Measurements from ENCODE around the gene INTS15.
"Not testable (repeated sequence)": the region's sequence is repeated elsewhere in the genome, so short reads cannot be mapped to it uniquely, and the experiment has no call there.

Gene INTS15

DNA sequence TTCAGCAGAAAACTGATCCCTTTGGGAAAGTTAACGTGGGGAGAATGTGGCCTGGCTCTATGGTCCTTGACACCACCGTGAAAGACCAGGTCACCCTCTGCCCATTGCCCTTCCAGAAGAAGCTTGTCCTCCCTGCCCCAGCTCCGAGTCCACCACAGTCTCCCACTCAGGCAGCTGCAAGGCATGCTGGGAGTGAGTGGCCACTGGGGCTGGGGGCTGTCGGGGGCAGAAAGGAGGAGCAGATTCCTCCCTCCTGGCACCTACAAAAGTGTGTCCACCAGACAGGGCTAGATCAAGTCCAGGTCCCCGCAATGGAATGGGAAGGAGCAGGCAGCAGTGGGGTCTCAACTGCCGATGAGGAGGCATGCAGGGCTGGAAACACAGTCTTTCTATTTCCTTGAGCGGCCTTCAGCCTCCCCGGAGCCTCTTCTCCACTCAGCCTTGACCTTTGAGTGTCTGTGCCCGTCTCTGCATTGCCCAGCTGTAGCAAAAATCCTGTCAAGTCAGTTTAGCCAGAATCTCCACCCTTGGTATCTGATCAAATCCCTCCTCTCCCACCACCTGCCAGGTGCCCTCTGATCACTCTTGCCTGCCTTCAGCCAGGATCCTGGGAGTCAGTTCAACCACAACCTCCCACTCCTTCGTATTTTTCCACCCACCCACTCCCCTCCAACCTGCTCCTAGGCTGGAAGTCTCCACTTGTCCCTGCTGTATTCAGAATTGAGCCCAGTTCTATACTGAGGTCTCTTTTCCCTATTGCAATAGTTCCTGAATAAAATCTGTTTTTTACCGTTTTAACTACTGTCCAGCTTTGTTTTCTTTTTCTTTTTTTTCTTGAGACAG is 40.4 kb downstream of the INTS15 start:
- H3K9me3 ChIP-seq, result no peaks in the 10 kb centered on the region
- H3K4me3 ChIP-seq, result no peak overlapping the region
- no peak for DNase-seq
- no peak for TF ChIP-seq CTCF (IDR thresholded peaks at IDR 0.05)
- H3K27ac ChIP-seq, result no peak overlapping the region
- H3K27me3 ChIP-seq, result no peaks in the 10 kb centered on the region
- H3K4me1 ChIP-seq, result no peaks in the 10 kb centered on the region
- peaks cover 0 to 6% (median 0%) of the 10 kb centered on the region in 3 donors for H3K36me3 ChIP-seq
- intact Hi-C loops (cut with DNase I; ENCODE audit: low total_unique reads), result no loop called here

GRCh38 chr7:6631605-6632004 is 41.8 kb downstream of the INTS15 start:
- H3K36me3 ChIP-seq, result no peaks in the 10 kb centered on the region
- no peaks in the 10 kb centered on the region for H3K9me3 ChIP-seq
- H3K27ac ChIP-seq, result no peak overlapping the region
- peaks cover 0 to 7% (median 4%) of the 10 kb centered on the region in 4 donors for H3K4me1 ChIP-seq
- intact Hi-C loops (cut with DNase I; ENCODE audit: low total_unique reads), result no loop called here
- TF ChIP-seq CTCF (IDR thresholded peaks at IDR 0.05), result no peak
- DNase-seq, result no peak
- no peak overlapping the region for H3K4me3 ChIP-seq
- H3K27me3 ChIP-seq, result no peaks in the 10 kb centered on the region

- intact Hi-C loops (cut with DNase I; ENCODE audit: low total_unique reads), result no loop called here
- H3K27ac ChIP-seq, result no peak overlapping the region
Measured at GRCh38 chr7:6634021-6634420, 44.2 kb downstream of the INTS15 start.

GRCh38 chr7:6634971-6635370 is 45.1 kb downstream of the INTS15 start:
- intact Hi-C loops (cut with DNase I; ENCODE audit: low total_unique reads); H3K27me3 ChIP-seq; H3K9me3 ChIP-seq; H3K27ac ChIP-seq; H3K4me3 ChIP-seq; DNase-seq; H3K36me3 ChIP-seq: not testable (repeated sequence)
- peaks cover 0 to 32% (median 19%) of the 10 kb centered on the region in 4 donors for H3K4me1 ChIP-seq

More at GRCh38 chr7:6634021-6634420, 44.2 kb downstream of the INTS15 start:
- TF ChIP-seq CTCF (IDR thresholded peaks at IDR 0.05), result no peak
- H3K36me3 ChIP-seq, result no peaks in the 10 kb centered on the region
- no peak overlapping the region for H3K4me3 ChIP-seq
- H3K9me3 ChIP-seq, result no peaks in the 10 kb centered on the region
- H3K4me1 ChIP-seq, result peaks cover 0 to 25% (median 19%) of the 10 kb centered on the region in 4 donors
- no peaks in the 10 kb centered on the region for H3K27me3 ChIP-seq
- DNase-seq, result no peak

DNA sequence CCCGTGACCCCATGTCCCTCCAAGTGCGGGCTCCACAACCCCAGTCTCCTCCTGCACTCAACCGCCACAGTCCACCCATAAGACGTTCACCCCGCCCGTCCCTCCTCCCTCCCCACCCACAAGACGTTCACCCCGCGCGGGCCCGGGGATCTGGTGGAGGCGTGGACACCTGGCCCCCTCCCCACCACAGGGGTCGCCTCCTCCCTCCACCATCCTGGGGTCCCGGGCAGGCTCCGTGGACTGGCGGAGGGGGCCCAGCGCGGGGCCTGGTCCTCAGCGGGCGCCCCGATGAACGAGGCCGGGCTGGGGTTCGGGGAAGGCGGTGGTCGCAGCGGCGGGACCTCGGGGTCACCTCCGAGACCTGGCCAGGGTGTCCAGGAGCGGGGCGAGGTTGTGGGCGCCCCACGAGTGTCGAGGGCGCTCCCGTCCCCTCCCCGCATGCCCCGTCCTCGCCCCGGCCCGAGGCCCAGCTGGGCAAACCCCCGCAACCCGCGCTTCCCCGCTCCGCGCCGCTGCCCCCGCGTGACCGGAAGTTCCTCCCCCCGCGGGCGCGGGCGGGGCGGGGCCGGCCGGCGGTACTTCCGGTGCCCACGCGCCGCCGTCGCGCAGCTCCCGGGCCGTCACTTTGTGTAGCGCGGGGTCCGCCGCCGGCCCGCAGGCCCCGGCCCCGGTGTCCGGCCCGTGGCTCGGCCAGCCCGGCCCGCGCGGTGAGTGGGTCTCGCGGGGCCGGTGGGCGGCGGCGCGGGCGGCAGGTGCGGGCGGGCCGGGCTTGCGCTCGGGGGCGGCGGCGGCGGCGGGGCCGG is 47.1 kb downstream of the INTS15 start, which contains the start of gene ZNF316:
TSS of gene ZNF316 (plus strand) at position 578 of the 803 bp plus-strand sequence. CDS start 5,092 bp downstream, outside the sequence.
- peaks cover 3 to 18% (median 9%) of the 10 kb centered on the region in 3 donors for H3K36me3 ChIP-seq
- no peaks in the 10 kb centered on the region for H3K27me3 ChIP-seq
- peak within 1 kb of the TSS; percentile 75 to 76 for H3K4me3 ChIP-seq
- peak in 1 of 2 donors; percentile 78 for DNase-seq
- peak within 1 kb of the TSS; percentile 89 for H3K27ac ChIP-seq
- no peaks in the 10 kb centered on the region for H3K9me3 ChIP-seq
- H3K4me1 ChIP-seq, result peaks cover 0 to 40% (median 19%) of the 10 kb centered on the region in 4 donors
- TF ChIP-seq CTCF (IDR thresholded peaks at IDR 0.05), result no peak
- intact Hi-C loops (cut with DNase I; ENCODE audit: low total_unique reads), result no loop called here
